Activated CD8-positive, alpha-beta T cell treated with anti-CD3 and anti-CD28 coated beads, Interleukin-2, amount 10 ng/mL, durations not matched to agents 7 days and 5 days (primary cell): ENCODE measurements around the gene NTM. TPM values are rescaled to one million over a fixed set of nuclear protein-coding genes. Genes with fewer than 3 reads are reported as not detected.
"Not testable (repeated sequence)": the region's sequence is repeated elsewhere in the genome, so short reads cannot be mapped to it uniquely, and the experiment has no call there.

ENCODE experiments used
- ATAC-seq: fragments of 150-1000 bp; cut with Tn5 transposase; one replicate; pipeline ENCODE4 v1.10.0; 2021; ENCODE audit warnings: moderate library complexity
- CTCF ChIA-PET: fragments of 350-600 bp; sonication (Branson Sonifier 250); formaldehyde crosslinking; loops from one replicate; lab custom pipeline; 2021; ENCODE audit warnings: antibody characterized with exemption; lab: Charles Lee
- POLR2A ChIA-PET: fragments of 350-600 bp; sonication (Branson Sonifier 250); formaldehyde crosslinking; loops from one replicate; lab custom pipeline; 2021; ENCODE audit warnings: antibody characterized with exemption; lab: Charles Lee
- DNase-seq: peaks from one replicate; pipeline ENCODE4 v3.0.0-alpha.2; 2020
- H3K27ac Mint-ChIP-seq: one replicate; pipeline ENCODE4 v1.8.0; 2021; ENCODE audit warnings: mild to moderate bottlenecking, mixed read lengths
- H3K27me3 Mint-ChIP-seq: one replicate; pipeline ENCODE4 v1.8.0; 2021; ENCODE audit warnings: low read depth, mixed read lengths
- H3K36me3 Mint-ChIP-seq: one replicate; pipeline ENCODE4 v1.8.0; 2021; ENCODE audit warnings: low read depth, mixed read lengths
- H3K4me1 Mint-ChIP-seq: one replicate; pipeline ENCODE4 v1.8.0; 2021; ENCODE audit warnings: low read depth, mixed read lengths
- H3K4me3 Mint-ChIP-seq: one replicate; pipeline ENCODE4 v1.8.0; 2021; ENCODE audit warnings: mild to moderate bottlenecking, mixed read lengths
- H3K9me3 Mint-ChIP-seq: one replicate; pipeline ENCODE4 v1.8.0; 2022; ENCODE audit warnings: mixed read lengths; ENCODE audit not compliant: insufficient read depth
- total RNA-seq, 2 experiments: library from RNA; stranded (reverse); gene quantifications; one replicate each; pipeline ENCODE4 v1.2.3, GENCODE V29; 2021

Gene NTM
- total RNA-seq, 2 experiments from 2014 or later = not detected

DNA sequence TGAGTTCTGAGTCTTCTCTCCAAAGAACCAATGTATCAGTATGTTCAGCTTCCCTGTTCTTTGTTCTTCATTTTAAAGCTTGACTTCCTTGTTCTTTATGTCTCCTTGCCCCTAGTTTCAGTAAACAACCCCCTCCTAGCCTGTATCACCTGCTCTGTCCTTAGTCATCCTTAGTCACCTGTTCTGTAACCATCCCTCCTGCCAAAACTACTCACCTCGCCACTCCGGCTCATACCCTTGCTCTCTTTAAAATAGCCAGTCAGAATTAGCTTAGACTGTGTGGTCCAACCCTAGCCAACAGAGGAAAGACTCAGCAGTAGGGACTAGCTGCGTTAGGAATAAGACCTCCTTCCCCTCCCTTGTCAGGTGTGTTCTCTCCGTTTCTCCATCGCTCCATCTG is 127.3 kb downstream of the NTM start:
- H3K36me3 Mint-ChIP-seq, H3K4me3 Mint-ChIP-seq, ATAC-seq, CTCF ChIA-PET, DNase-seq, H3K27me3 Mint-ChIP-seq, H3K27ac Mint-ChIP-seq, H3K9me3 Mint-ChIP-seq, H3K4me1 Mint-ChIP-seq, POLR2A ChIA-PET: not testable (repeated sequence)

DNA sequence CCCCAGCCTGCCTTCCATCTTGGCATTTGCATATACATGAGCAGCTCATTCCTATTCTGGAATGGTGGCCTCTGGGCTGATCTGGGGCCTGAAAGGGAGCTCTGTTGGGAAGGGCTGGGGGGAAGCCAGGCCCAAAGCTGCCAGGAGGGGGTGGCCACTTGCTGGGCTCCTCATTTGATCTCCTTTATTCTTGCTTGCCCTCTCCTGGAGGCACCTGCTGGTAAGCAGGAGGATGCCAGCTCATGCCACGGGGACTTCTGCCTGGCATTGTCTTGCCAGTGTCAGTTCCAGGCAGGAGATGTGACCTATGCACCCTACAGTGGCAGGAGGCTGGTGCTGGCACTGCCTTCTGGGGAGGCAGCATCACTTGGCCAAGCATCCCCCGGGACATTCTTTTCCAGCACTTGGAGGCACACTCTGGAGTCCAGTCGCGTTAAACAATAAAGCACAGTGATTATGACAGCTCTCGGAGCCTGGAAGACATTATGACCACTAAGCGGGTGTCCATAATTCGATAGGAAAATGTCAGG is 128.3 kb downstream of the NTM start:
- no peaks in the 10 kb centered on the region for H3K36me3 Mint-ChIP-seq
- H3K4me3 Mint-ChIP-seq = no peak overlapping the region
- no peak for DNase-seq
- no peaks in the 10 kb centered on the region for H3K9me3 Mint-ChIP-seq
- H3K27ac Mint-ChIP-seq = no peak overlapping the region
- ChIA-PET CTCF (no interaction called here), POLR2A (no interaction called here)
- H3K4me1 Mint-ChIP-seq = no peaks in the 10 kb centered on the region
- no peaks in the 10 kb centered on the region for H3K27me3 Mint-ChIP-seq
- ATAC-seq = no peak

DNA sequence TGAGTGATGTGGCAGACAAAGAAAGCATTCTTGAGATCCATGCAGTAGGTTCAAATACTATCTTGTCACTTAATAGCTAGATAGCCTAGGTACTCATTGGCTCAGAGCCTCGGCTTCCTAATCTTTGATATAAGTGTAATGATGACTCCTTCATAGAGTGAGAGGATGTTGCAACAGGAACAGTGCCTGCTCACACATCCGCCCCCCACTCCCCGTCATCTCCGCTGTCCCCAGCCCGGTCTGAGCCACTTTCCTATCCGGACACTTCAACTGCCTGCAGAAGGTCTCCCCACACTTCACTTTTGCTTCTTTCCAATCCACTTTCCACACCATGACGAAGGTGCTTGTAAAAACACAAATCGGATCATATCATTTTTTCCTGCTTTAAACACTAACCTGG is 128.8 kb downstream of the NTM start:
- no peak for DNase-seq
- H3K27me3 Mint-ChIP-seq = no peaks in the 10 kb centered on the region
- no peaks in the 10 kb centered on the region for H3K36me3 Mint-ChIP-seq
- H3K9me3 Mint-ChIP-seq = no peaks in the 10 kb centered on the region
- H3K27ac Mint-ChIP-seq = no peak overlapping the region
- ChIA-PET CTCF (no interaction called here), POLR2A (no interaction called here)
- ATAC-seq = no peak
- H3K4me3 Mint-ChIP-seq = no peak overlapping the region
- H3K4me1 Mint-ChIP-seq = no peaks in the 10 kb centered on the region

DNA sequence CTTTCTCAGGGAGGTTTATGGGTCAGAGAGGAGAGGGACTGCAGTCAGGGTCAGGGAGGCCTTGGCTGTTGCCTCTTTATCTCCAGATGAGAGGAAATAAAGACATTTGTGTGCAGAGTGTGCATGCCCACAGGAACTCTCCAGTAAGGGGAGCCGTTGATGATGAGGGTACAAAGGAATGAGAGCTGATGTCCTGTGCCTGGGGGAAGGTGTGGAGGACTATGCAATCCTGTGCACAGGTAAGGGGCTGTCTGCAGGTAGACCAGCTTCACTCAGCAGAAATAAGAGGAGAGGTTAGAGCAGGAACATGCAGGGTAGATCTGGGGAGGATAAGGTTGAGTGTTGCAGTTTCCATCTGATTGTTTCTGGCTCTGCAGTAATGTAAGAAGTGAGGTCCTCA is 132.6 kb downstream of the NTM start:
- no peak overlapping the region for H3K27ac Mint-ChIP-seq
- H3K9me3 Mint-ChIP-seq = no peaks in the 10 kb centered on the region
- ATAC-seq = no peak
- CTCF ChIA-PET = no interaction called here
- no peaks in the 10 kb centered on the region for H3K36me3 Mint-ChIP-seq
- H3K4me1 Mint-ChIP-seq = no peaks in the 10 kb centered on the region
- no peak for DNase-seq
- no peaks in the 10 kb centered on the region for H3K27me3 Mint-ChIP-seq
- POLR2A ChIA-PET = no interaction called here
- H3K4me3 Mint-ChIP-seq = no peak overlapping the region

DNA sequence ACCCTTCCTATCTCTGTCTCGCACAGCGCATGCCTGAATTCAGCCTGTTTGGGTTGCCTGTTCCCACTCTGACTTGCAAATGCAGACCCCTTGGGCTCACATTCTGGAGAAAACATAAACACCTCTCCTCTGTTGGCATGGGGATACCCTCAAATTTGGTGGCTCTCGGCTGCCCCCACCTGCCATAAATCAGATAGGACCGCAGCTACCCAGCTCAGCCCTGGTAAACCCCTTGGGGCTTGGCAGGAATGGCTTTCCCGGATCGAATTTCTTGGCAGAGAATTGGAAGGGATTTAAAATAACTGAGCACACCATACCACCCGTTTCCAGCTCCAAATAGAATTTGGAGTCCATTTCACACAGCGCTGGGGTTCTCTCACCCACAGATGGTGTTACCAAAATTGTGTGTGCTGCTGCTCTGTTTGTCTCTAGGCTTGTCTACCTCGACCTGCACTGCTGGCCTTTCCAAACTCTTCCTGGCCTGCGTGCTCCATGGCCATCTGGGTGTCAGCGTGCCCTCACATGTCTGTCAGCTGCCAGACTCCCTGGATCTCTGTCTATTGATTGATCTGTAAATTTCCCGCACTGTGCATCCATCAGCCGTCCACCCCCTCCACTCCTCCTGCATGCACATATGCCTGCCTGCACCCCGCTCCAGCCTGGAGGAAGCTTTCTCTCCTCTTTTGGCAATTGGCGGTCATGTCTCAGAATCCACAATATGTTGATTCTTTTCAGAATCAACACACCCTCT is 134.0 kb downstream of the NTM start:
- no peaks in the 10 kb centered on the region for H3K4me1 Mint-ChIP-seq
- H3K36me3 Mint-ChIP-seq = no peaks in the 10 kb centered on the region
- H3K27me3 Mint-ChIP-seq = no peaks in the 10 kb centered on the region
- POLR2A ChIA-PET = no interaction called here
- CTCF ChIA-PET = no interaction called here
- no peaks in the 10 kb centered on the region for H3K9me3 Mint-ChIP-seq
- no peak for DNase-seq
- ATAC-seq = no peak
- H3K27ac Mint-ChIP-seq = no peak overlapping the region
- H3K4me3 Mint-ChIP-seq = no peak overlapping the region

DNA sequence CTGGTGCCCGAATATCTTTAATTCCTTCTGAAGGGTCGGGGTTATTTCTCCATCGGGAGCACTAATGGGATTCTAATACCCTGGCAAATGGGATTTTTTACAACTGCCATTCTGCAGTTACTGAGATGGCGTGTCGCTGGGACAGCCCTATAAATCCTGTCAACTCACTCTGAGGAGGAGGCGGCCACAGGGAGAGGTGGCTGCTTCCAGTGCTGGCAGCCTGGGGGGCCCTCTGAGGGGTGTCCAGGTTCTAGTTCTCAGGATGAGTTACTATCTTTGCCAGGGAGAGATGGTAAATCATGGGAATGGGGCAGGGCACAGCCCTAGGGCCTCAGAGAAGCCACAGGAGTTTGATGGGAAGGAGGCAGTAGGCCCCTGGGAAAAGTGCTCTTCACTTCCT is 135.9 kb downstream of the NTM start:
- ChIA-PET CTCF (no interaction called here), POLR2A (no interaction called here)
- no peaks in the 10 kb centered on the region for H3K4me1 Mint-ChIP-seq
- H3K4me3 Mint-ChIP-seq = no peak overlapping the region
- no peaks in the 10 kb centered on the region for H3K9me3 Mint-ChIP-seq
- no peaks in the 10 kb centered on the region for H3K27me3 Mint-ChIP-seq
- no peaks in the 10 kb centered on the region for H3K36me3 Mint-ChIP-seq
- DNase-seq (no peak), ATAC-seq (no peak)
- H3K27ac Mint-ChIP-seq = no peak overlapping the region

DNA sequence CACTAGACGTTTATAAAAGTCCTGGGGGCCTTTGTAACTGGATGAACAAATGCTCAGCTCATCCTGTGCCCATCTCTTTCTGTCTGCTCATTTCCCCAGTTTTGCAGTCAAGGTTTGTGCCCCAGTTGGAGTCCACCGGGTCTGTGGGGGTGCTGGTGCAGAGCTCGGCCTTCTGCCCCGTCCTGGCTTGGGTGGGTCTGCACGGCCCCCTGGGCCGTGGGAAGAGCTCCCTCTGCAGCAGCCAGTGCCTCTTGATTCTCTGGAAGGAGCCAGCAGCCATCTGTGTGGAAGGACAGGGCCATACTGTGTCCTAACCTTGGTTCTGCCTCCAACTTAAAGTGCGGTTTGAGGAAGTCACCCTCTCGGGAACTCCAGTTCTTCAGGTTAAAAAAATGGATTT is 140.2 kb downstream of the NTM start:
- POLR2A ChIA-PET = no interaction called here
- DNase-seq (no peak), ATAC-seq (no peak)
- H3K4me3 Mint-ChIP-seq = no peak overlapping the region
- H3K27me3 Mint-ChIP-seq = no peaks in the 10 kb centered on the region
- no peaks in the 10 kb centered on the region for H3K36me3 Mint-ChIP-seq
- no peaks in the 10 kb centered on the region for H3K4me1 Mint-ChIP-seq
- CTCF ChIA-PET = no interaction called here
- H3K27ac Mint-ChIP-seq = no peak overlapping the region
- H3K9me3 Mint-ChIP-seq = no peaks in the 10 kb centered on the region

DNA sequence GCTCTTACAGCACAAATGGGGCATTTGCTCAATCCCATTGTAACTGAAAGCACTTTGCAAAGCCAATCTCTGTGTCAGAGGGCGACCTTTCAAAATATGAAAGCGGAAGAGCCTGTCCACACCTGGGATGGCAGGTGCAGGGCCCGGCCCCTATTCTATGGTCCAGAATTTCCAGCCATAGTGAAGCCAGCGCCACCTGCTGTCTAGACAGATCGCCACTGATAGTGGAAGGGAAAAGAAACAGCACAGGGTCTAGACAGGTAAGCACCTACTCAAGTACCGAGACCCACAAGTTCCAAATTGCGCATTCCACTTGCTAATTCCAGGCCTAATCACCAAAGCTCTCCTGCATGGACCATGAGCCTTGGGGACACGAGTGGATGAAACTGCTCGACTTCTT is 141.4 kb downstream of the NTM start:
- Mint-ChIP-seq H3K9me3 (no peaks in the 10 kb centered on the region), H3K36me3 (no peaks in the 10 kb centered on the region), H3K4me1 (no peaks in the 10 kb centered on the region), H3K27me3 (no peaks in the 10 kb centered on the region), H3K27ac (no peak overlapping the region), H3K4me3 (no peak overlapping the region)
- ATAC-seq (no peak), DNase-seq (peak; percentile 20)
- POLR2A ChIA-PET = no interaction called here
- CTCF ChIA-PET = no interaction called here

DNA sequence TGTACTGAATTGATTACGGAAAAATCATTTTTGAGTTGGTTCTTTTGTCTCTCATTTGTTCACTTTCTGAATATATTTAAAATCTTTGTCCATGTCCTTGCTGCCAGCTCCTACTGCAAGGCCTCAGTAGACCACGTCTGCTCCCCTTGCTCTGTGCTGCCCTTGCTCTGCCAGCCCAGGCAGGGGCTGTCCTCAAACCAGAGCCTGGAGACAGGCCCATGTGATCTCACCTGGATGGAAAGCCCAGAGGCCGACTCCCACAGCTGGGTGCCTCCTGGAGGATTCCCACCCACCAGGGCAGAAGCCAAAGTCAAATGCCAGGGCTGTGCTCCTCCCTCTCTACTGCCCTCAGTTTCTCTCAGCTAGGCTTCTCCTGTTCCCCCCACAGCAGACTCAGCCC is 141.8 kb downstream of the NTM start:
- no peak overlapping the region for H3K4me3 Mint-ChIP-seq
- ChIA-PET CTCF (no interaction called here), POLR2A (no interaction called here)

DNA sequence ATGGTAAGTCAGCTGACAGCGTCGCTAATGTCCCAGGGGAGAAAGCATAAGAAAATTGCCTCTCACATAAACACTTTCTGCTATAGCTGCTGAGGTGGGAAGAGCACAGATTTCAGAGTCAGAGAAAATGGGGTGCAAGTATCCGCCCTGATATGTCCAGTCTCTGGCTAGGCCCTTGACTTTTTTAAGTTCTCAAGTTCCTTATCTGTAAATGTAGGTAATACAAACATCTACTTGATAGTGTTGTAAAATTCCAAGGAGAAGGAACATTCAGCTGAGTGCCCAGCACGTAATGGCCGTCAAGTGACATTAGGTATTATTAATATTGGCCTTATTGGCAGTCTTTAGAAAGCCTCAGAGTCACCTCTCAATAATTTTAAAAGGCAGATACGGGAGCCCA is 143.6 kb downstream of the NTM start:
- DNase-seq (no peak), ATAC-seq (no peak)
- Mint-ChIP-seq H3K9me3 (no peaks in the 10 kb centered on the region), H3K27me3 (no peaks in the 10 kb centered on the region), H3K27ac (no peak overlapping the region), H3K36me3 (no peaks in the 10 kb centered on the region), H3K4me3 (no peak overlapping the region), H3K4me1 (no peaks in the 10 kb centered on the region)
- CTCF ChIA-PET = no interaction called here
- POLR2A ChIA-PET = no interaction called here

More for the DNA sequence above, 141.8 kb downstream of the NTM start:
- no peaks in the 10 kb centered on the region for H3K27me3 Mint-ChIP-seq
- DNase-seq = no peak
- no peaks in the 10 kb centered on the region for H3K4me1 Mint-ChIP-seq
- ATAC-seq = no peak
- no peak overlapping the region for H3K27ac Mint-ChIP-seq
- H3K36me3 Mint-ChIP-seq = no peaks in the 10 kb centered on the region
- H3K9me3 Mint-ChIP-seq = no peaks in the 10 kb centered on the region

DNA sequence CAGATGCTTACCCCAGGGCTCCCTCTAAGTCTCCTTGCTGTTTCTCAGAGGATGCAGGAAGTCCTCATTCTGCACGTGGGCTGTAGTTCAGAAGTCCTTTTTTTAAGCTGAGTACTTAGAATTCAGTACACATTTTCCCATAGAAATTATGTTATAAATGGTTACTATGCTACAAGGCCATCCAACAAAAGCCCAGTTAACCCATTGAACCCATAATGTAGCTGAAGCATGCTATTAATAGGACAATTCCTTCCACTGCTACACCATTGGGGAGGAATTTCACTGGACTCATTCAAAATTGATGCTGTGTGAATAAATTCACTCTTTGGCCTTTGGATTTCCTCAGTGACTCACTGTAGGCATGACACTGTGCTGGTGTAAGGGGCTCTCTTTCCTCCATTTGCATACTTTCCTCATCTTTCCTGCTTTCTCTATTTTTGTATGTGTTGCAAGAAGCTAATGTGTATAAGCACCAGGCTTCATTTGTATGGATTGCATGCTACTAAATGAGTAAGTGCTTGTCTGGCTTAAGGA is 148.0 kb downstream of the NTM start:
- DNase-seq (no peak), ATAC-seq (no peak)
- no peaks in the 10 kb centered on the region for H3K27me3 Mint-ChIP-seq
- no peak overlapping the region for H3K27ac Mint-ChIP-seq
- H3K4me1 Mint-ChIP-seq = no peaks in the 10 kb centered on the region
- no peaks in the 10 kb centered on the region for H3K36me3 Mint-ChIP-seq
- H3K9me3 Mint-ChIP-seq = no peaks in the 10 kb centered on the region
- no peak overlapping the region for H3K4me3 Mint-ChIP-seq
- ChIA-PET POLR2A (no interaction called here), CTCF (no interaction called here)

DNA sequence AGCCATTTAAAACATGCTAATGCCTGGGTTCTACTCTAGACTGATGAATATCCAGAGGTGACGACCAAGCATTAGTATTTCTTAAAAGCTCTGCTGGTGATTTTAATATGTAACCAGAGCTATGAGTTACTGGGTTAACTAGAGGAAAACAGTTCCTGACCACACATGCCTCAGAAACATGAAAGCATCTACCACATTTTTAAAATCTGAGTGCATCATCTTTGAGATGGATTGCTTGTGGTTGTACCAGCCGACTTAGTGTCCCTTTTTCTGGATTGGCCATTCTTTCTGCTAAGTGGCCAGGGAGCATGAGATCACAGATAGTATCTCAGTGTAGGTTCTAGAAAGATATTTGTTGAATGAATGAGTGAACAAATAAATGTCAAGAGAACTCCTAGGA is 152.4 kb downstream of the NTM start:
- ATAC-seq = no peak
- DNase-seq = no peak
- H3K27me3 Mint-ChIP-seq = no peaks in the 10 kb centered on the region
- H3K9me3 Mint-ChIP-seq = no peaks in the 10 kb centered on the region
- H3K36me3 Mint-ChIP-seq = no peaks in the 10 kb centered on the region
- H3K4me3 Mint-ChIP-seq = no peak overlapping the region
- ChIA-PET CTCF (no interaction called here), POLR2A (no interaction called here)
- no peaks in the 10 kb centered on the region for H3K4me1 Mint-ChIP-seq
- no peak overlapping the region for H3K27ac Mint-ChIP-seq

DNA sequence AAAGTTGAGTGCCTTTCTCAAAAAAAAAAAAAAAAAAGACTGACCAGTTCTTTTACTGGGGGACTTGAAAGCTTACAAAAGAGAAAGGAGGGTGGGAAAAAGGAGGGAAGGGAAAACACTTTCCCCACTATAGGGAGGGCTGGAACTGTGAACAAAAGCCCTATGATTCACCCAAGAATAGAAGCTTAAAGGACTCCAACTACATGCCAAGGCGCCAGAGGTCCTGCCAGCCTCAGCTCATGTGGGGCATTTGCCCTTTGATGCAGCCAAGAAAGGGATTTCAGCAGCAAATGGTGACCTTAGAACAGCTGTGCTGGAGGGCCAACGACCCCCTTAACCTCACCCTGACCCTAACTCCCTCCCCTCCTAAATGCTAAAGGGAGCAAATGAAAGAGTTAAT is 160.0 kb downstream of the NTM start:
- H3K4me1 Mint-ChIP-seq = no peaks in the 10 kb centered on the region
- CTCF ChIA-PET = no interaction called here
- POLR2A ChIA-PET = no interaction called here
- DNase-seq (no peak), ATAC-seq (no peak)
- H3K4me3 Mint-ChIP-seq = no peak overlapping the region
- no peaks in the 10 kb centered on the region for H3K36me3 Mint-ChIP-seq
- no peak overlapping the region for H3K27ac Mint-ChIP-seq
- H3K27me3 Mint-ChIP-seq = no peaks in the 10 kb centered on the region
- H3K9me3 Mint-ChIP-seq = no peaks in the 10 kb centered on the region
